HG03095 (cell line): ENCODE results near the gene PLTP.
"Not testable (repeated sequence)": the region's sequence is repeated elsewhere in the genome, so short reads cannot be mapped to it uniquely, and the experiment has no call there.

Experiments used
- ATAC-seq: cut with Tn5 transposase; IDR thresholded peaks from one replicate; pipeline ENCODE4 v1.9.1; 2021; ENCODE audit warnings: moderate library complexity; ENCODE audit not compliant: unreplicated experiment

Gene PLTP, protein sequence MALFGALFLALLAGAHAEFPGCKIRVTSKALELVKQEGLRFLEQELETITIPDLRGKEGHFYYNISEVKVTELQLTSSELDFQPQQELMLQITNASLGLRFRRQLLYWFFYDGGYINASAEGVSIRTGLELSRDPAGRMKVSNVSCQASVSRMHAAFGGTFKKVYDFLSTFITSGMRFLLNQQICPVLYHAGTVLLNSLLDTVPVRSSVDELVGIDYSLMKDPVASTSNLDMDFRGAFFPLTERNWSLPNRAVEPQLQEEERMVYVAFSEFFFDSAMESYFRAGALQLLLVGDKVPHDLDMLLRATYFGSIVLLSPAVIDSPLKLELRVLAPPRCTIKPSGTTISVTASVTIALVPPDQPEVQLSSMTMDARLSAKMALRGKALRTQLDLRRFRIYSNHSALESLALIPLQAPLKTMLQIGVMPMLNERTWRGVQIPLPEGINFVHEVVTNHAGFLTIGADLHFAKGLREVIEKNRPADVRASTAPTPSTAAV

GRCh38 chr20:45911486-45912343 is at the start of gene PLTP:
Gene PLTP (minus strand): TSS chr20:45912155. CDS start chr20:45911452, 703 bp downstream.
- no peak for ATAC-seq

GRCh38 chr20:45959956-45960630 is 48.1 kb upstream of the PLTP start:
- no peak for ATAC-seq

DNA sequence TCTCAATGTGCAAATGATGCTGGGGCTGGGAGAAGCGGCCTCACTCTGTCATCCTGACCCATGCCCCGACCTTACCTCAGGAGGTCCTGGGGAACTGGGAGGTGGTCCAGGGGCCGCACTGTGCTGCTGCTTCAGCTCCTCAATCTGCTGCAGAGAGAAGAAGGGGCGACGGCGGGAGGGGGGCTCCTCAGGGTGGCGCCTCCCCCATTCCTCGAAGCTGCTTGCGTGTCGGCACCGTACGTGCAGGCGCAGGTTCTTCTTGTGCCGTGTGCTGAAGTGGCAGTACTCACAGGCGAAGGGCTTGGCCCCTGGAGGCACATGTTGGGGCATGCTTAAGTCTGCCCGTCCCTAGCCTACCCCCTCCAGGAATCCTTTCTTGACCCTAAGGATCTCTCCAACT is 47.2 kb upstream of the PLTP start:
- ATAC-seq, result no peak

GRCh38 chr20:45958593-45958992 is 46.6 kb upstream of the PLTP start:
- no peak for ATAC-seq

DNA sequence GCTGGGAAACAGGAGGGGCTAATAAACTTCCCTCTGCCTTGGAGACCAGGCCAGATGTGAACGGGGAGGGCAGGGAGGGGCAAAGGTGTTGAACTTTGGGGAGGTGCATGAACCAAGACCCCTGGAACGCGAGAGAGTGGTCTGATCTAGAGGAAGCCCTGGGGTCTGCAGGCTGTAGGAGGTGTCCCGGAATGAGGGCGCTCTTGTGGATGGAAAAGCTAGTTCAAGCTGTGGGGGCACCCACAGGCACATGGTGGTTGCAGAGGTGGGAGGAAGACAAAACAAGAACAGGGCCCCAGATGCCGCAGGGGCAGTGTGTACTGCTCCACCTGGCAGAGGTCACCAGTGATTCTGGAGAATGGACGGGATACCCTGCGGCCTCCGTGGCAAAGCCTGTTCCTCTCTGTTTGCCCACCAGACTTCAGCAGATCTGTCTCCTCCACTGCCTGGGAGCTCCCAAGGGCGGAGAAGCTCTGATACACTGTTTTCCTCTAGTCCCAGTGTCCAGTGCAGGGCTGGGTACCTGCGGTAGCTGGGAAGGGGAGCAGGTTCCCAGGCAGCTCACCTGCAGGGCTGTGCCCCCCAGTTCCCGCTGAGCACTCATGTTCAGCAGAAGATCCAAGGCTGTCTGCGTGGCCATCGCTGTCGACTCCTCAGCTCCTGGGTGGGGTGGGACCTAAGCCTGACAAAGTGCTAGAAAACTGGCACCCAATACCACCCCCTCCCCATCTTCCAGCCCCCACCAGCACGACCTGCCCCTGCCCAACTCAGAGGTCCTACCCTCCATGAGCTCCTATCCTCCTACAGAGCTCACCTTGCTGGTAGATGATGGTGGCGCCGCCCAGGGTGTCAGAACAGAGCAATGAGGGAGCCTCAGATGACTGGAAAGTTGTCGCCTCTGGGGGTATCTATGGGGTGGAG is 45.3 kb upstream of the PLTP start:
- ATAC-seq, result no peak

DNA sequence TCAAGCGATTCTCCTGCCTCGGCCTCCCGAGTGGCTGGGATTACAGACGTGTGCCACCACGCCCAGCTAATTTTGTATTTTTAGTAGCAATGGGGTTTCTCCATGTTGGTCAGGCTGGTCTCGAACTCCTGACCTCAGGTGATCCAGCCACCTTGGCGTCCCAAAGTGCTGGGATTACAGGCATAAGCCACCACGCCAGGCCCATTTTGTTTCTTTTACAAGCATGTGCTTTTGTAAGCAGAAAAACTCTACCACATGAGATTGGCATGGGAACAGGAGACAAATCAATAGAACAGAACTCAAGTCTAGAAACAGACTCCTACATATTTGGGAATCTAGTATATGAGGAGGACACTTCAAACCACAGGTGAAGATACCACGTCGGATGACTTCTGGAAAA is 44.4 kb upstream of the PLTP start:
- ATAC-seq, result not testable (repeated sequence)

DNA sequence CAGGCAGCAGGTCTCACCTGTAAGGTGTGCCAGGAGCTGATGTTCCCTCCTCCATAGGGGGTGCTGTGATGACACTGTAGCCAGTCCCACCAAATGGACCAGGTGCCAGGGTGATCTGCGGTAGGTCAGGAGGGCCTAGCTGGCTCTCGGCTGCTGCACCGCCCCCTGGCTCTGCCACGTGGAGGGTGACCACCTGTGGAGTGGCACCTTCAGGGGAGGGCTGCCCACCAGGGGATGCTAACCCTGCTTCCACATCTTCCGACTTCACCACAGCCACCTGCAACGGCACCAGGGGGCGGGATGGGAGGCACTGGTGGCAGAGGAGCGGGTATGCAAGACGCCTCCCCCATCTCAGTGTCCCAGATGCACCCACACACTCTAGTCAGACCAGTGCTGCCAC is 41.7 kb upstream of the PLTP start:
- ATAC-seq, result no peak

GRCh38 chr20:45952861-45953260 is 40.9 kb upstream of the PLTP start:
- no peak for ATAC-seq

- no peak for ATAC-seq
Measured at GRCh38 chr20:45951925-45952834, 40.2 kb upstream of the PLTP start.

DNA sequence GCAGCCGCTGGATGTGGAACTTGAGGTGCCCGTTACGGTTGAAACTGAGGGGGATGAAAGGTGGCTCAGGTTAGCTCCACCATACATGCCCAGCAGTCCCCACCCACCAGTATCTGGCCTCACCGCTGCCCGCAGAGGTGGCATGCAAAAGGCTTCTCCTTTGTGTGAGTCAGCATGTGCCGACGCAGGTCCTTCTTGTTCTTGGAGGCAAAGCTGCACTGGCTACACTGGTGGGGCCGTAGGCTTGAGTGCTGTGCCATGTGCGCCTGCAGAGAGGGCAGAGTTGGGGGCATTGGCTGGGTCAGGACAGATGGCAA is 38.3 kb upstream of the PLTP start:
- no peak for ATAC-seq

- no peak for ATAC-seq
Measured at GRCh38 chr20:45949542-45950329, 37.8 kb upstream of the PLTP start.

DNA sequence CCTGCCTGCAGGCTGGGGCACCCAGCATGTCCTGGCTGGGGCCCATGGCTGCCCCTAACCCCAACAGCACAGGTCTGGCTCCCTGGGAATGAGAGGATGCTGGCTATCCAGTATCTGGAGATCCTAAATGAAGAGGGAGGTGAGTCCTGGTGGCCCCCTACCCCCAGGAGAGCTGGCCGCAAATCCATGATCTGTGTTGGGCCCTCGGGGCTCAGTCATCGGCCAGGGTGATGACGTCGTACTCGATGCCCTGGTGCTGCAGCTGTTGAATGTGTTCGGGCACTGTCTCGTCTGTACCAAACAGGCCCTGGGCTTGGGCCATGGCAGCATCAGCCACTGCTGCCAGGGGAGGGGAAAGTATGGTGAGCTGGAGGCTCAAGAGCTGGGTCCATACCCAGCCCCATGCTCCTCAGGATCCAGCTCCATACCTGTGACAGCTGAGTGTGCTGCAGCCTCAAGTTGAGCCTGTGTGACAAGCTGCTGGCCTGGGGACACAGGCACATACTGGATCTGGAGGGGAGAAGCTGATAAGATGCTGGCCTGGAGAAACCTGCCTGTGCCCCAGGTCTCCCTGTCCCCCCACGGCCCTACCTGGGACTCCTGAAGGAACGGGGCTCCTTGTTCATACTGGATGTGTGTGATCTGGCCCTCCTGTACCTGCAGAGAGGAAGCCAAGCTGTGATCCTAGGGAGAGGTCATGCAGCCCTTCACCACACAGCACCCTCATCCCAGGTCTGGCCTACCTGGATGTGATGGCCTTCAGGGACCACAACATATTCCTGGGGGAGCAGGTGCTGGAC is 37.0 kb upstream of the PLTP start:
- ATAC-seq, result no peak

GRCh38 chr20:45948261-45948733 is 36.3 kb upstream of the PLTP start:
- no peak for ATAC-seq

DNA sequence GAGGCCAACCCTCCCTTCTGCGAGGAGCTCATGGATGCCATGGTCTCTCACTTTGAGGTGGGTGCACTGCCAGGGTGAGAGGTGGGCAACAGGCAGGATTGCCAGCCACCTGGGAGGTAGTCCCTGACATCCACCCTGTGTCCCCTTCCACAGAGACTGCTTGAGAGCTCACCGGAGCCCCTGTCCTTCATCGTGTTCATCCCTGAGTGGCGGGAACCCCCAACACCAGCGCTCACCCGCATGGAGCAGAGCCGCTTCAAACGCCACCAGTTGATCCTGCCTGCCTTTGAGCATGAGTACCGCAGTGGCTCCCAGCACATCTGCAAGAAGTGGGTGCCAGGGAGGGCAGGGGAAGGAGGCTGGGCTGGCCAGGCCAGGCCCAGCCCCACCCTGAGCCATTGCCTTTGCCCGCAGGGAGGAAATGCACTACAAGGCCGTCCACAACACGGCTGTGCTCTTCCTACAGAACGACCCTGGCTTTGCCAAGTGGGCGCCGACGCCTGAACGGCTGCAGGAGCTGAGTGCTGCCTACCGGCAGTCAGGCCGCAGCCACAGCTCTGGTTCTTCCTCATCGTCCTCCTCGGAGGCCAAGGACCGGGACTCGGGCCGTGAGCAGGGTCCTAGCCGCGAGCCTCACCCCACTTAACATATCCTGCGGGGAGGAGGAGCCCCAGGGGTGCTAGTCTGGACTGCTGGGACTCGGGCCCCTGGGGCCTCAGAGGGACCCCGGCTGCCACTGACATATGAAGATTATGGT is 35.3 kb upstream of the PLTP start:
- ATAC-seq, result no peak

DNA sequence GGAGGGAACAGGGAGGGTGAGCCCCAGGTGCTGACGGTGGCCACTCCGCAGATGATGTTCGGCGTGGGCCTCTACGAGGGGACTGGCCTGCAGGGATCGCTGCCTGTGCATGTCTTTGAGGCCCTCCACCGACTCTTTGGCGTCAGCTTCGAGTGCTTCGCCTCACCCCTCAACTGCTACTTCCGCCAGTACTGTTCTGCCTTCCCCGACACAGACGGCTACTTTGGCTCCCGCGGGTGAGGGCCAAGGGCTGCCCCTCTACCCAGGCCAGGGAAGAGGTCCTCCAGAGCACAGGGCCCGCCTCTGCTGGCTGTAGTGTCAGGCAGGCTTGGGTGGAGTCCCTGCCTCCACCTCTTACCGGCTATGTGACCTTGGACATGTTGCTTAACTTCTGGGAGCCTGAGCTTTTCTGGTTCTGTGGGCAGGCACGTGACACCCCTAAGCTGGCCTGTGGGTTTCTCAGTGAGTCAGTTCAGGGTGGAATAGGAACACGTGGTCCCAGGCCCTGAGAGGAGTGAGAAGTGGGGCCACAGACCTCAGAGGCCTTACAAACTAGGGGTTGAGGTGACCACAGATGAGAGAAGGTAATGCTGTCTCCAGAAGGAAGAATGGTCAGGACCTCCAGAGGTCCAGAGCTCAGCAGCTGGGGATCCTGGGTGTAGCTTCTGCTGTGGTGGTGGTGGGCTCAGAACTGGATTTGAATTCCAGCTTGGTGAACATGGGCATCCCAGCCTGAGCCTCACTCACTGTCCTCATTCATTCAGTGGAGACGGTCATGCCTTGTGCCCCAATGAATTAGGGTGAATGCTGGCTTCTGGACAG is 34.4 kb upstream of the PLTP start:
- ATAC-seq, result no peak

DNA sequence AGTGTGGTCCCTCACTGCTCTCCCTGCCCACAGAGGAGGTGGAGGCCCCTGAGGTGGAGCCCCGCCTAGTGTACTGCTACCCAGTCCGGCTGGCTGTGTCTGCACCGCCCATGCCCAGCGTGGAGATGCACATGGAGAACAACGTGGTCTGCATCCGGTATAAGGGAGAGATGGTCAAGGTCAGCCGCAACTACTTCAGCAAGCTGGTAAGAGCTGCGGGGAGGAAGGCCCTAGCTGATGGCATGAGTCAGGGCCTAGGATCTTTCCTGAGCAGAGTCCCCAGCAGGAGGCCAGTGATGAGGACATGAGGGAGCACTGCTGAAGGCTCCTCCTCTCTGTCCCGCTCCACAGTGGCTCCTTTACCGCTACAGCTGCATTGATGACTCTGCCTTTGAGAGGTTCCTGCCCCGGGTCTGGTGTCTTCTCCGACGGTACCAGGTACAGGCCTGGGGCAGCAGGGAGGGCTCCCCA is 33.8 kb upstream of the PLTP start:
- no peak for ATAC-seq
